Adrenal gland (tissue), 5 donors: Measurements from ENCODE around the gene PHKG1.

ENCODE experiments used
- CTCF ChIP-seq, 6 experiments: fragments of 450-650 bp in 4 of 6; fragments of 200-600 bp in 2 of 6; sonication (generic) in 1 of 6; IDR thresholded peaks; 1 replicate in 5 of 6; 2 replicates in 1 of 6; pipeline versions ENCODE4 v1.5.1 to v1.8.0; 2016 to 2021; ENCODE audit warnings: antibody characterized with exemption in 6 of 6, mild to moderate bottlenecking in 2 of 6, moderate library complexity in 1 of 6
- POLR2A ChIP-seq, 2 donors: fragments of 450-650 bp; IDR thresholded peaks; one replicate each; pipeline ENCODE4 v1.6.1; 2017; ENCODE audit warnings: antibody characterized with exemption in 2 of 2, mild to moderate bottlenecking in 2 of 2, moderate library complexity in 1 of 2
- donor health status: DM: no; HTN: no; CAD: no.

GRCh38 chr7:56077681-56078080 lies 15.1 kb downstream of the PHKG1 start:
- TF ChIP-seq CTCF (IDR thresholded peaks at IDR 0.05) = no peak
- TF ChIP-seq POLR2A (IDR thresholded peaks at IDR 0.05) = no peak
